GM23338 (cell line): Measurements from ENCODE around the gene NUDC. TPM values are rescaled to one million over a fixed set of nuclear protein-coding genes. Genes with fewer than 3 reads are reported as not detected.

Experiments used
- ATAC-seq: fragments of 200-7000 bp; cut with Tn5 transposase; 3 replicates; pipeline ENCODE4 v1.9.1; 2020
- DNase-seq: peaks from one replicate; pipeline ENCODE4 v3.0.0-alpha.2; 2015; ENCODE audit warnings: low spot score
- H2AFZ ChIP-seq: fragments of 200-600 bp; sonication (generic); 2 replicates; pipeline ENCODE4 v1.8.0; 2016; ENCODE audit warnings: antibody characterized with exemption, mild to moderate bottlenecking, moderate library complexity
- H3F3A ChIP-seq: fragments of 200-600 bp; sonication (generic); replicated peaks from 2 replicates; pipeline ENCODE4 v1.8.0; 2017; ENCODE audit warnings: antibody characterized with exemption, mixed run types, low read depth
- H3K27ac ChIP-seq: fragments of 200-600 bp; sonication (generic); 2 replicates; pipeline ENCODE4 v1.6.1; 2016; ENCODE audit warnings: low read depth
- H3K27me3 ChIP-seq: fragments of 200-600 bp; sonication (generic); 2 replicates; pipeline ENCODE4 v1.8.0; 2016; ENCODE audit warnings: mild to moderate bottlenecking, mixed run types, moderate library complexity; ENCODE audit not compliant: insufficient read depth
- H3K36me3 ChIP-seq: fragments of 200-600 bp; sonication (generic); 2 replicates; pipeline ENCODE4 v1.8.0; 2016; ENCODE audit warnings: mild to moderate bottlenecking; ENCODE audit not compliant: insufficient read depth
- H3K4me1 ChIP-seq: fragments of 200-600 bp; sonication (generic); 2 replicates; pipeline ENCODE4 v1.8.0; 2016; ENCODE audit warnings: mild to moderate bottlenecking, moderate library complexity; ENCODE audit not compliant: insufficient read depth
- H3K4me2 ChIP-seq: fragments of 200-600 bp; sonication (generic); 2 replicates; pipeline ENCODE4 v1.7.1; 2017; ENCODE audit warnings: mixed run types
- H3K4me3 ChIP-seq: fragments of 200-600 bp; sonication (generic); 2 replicates; pipeline ENCODE4 v1.6.1; 2016; ENCODE audit warnings: mixed run types
- H3K79me2 ChIP-seq: fragments of 200-600 bp; sonication (generic); replicated peaks from 2 replicates; pipeline ENCODE4 v1.8.0; 2017; ENCODE audit warnings: mild to moderate bottlenecking; ENCODE audit not compliant: insufficient read depth
- H3K9me2 ChIP-seq: fragments of 200-600 bp; sonication (generic); 2 replicates; pipeline ENCODE4 v1.8.0; 2017; ENCODE audit not compliant: insufficient read depth
- H4K20me1 ChIP-seq: fragments of 200-600 bp; sonication (generic); replicated peaks from 2 replicates; pipeline ENCODE4 v1.8.0; 2017; ENCODE audit warnings: mild to moderate bottlenecking; ENCODE audit not compliant: insufficient read depth
- H3K27ac Mint-ChIP-seq: 2 replicates; pipeline ENCODE4 v1.8.0; 2020; ENCODE audit warnings: inconsistent platforms, mild to moderate bottlenecking, moderate library complexity, mixed read lengths
- H3K27me3 Mint-ChIP-seq: 3 replicates; pipeline ENCODE4 v1.8.0; 2022; ENCODE audit warnings: low read depth, mild to moderate bottlenecking, moderate library complexity, mixed read lengths, inconsistent platforms; ENCODE audit not compliant: insufficient read depth, poor library complexity
- H3K36me3 Mint-ChIP-seq: 3 replicates; pipeline ENCODE4 v1.8.0; 2021; ENCODE audit warnings: low read depth, mild to moderate bottlenecking, inconsistent platforms, moderate library complexity, mixed read lengths
- H3K4me1 Mint-ChIP-seq: 3 replicates; pipeline ENCODE4 v1.8.0; 2020; ENCODE audit warnings: mild to moderate bottlenecking, inconsistent platforms, mixed read lengths
- H3K4me3 Mint-ChIP-seq: 3 replicates; pipeline ENCODE4 v1.8.0; 2021; ENCODE audit warnings: moderate library complexity, mild to moderate bottlenecking, inconsistent platforms, mixed read lengths
- H3K9me3 Mint-ChIP-seq: 3 replicates; pipeline ENCODE4 v1.8.0; 2020; ENCODE audit warnings: moderate library complexity, mild to moderate bottlenecking, inconsistent platforms, mixed read lengths
- CREB1 ChIP-seq: fragments of 250-450 bp; sonication (Bioruptor Pico); IDR thresholded peaks from 2 replicates; pipeline ENCODE4 v1.5.0; 2020; ENCODE audit warnings: low read depth, mild to moderate bottlenecking, moderate library complexity
- EZH2 ChIP-seq: fragments of 200-600 bp; sonication (generic); IDR thresholded peaks from one replicate; pipeline ENCODE4 v1.8.0; 2017; ENCODE audit warnings: antibody characterized with exemption, mild to moderate bottlenecking, low read depth; ENCODE audit not compliant: unreplicated experiment
- NANOG ChIP-seq: IDR thresholded peaks from 2 replicates; pipeline ENCODE4 v1.6.1; 2016; ENCODE audit warnings: antibody characterized with exemption, borderline replicate concordance
- STAT1 ChIP-seq: IDR thresholded peaks from one replicate; pipeline ENCODE4 v1.6.1; 2016; ENCODE audit warnings: antibody characterized with exemption; ENCODE audit not compliant: unreplicated experiment
- ZNF331 ChIP-seq: fragments of 250-450 bp; sonication (Bioruptor Pico); IDR thresholded peaks from 2 replicates; pipeline ENCODE4 v1.5.0; 2020; ENCODE audit warnings: low read depth, mild to moderate bottlenecking, moderate library complexity
- ZNF462 ChIP-seq: fragments of 250-450 bp; sonication (Bioruptor Pico); IDR thresholded peaks from 2 replicates; pipeline ENCODE4 v1.5.0; 2020; ENCODE audit warnings: mild to moderate bottlenecking, moderate library complexity
- polyA plus RNA-seq: library from polyadenylated mRNA; unstranded; fragments of >200 nt; fragmentation: Nextera tagmentation; extraction: Ambion mirVana; gene quantifications from 2 replicates; pipeline ENCODE4 v1.2.1, GENCODE V29; 2016
- total RNA-seq: library from RNA; depleted of rRNA; stranded (reverse); fragments of >200 nt; shearing (Covaris generic); gene quantifications from 2 replicates; pipeline ENCODE4 v1.2.3, GENCODE V29; 2014

The NUDC gene
- total and polyA plus RNA-seq, 2 experiments from 2014 or later = 96.2 to 224 TPM

DNA sequence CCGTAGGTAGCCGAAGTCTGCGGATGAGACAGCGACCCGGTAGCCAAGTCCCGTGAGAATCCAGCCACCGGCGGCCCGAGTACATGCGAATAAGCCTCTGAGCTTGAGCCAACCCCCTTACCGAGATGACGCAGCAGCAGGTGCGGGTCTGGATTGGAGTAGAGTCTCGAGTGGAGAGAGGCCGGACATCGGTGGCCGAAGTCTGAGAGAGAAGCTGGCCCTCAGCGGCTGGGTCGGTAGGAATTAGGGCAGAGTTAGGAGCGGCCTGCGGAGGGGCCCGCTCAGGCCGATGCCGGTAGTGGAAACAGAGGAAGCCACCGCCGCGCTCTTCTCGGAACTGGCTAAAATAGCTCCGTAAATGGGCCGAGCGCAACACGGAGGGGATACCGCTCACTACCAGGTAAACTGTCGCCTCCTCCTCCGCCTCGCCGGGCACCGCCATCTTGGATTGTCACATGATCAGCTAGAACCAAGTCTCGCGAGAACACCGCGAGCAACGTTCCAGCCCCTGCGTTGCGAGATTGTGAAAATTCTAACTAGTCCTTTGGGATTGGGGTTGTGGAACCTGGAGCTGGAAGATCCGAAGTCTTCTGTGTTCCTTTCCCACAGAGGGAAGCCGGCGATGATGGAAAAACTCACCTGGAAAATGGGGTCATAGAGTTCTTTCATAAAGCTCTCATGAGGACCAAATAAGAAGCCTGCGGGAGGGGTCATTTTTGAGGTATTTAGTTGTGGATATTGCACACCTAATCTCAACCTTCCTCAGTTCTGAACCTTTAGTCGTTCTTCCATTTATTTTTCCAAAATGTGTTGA is 21.3 kb upstream of the NUDC start, which contains the start of gene GPATCH3 (continued):
- TF ChIP-seq ZNF462 (CRISPR knock-in tag) = no peak

DNA sequence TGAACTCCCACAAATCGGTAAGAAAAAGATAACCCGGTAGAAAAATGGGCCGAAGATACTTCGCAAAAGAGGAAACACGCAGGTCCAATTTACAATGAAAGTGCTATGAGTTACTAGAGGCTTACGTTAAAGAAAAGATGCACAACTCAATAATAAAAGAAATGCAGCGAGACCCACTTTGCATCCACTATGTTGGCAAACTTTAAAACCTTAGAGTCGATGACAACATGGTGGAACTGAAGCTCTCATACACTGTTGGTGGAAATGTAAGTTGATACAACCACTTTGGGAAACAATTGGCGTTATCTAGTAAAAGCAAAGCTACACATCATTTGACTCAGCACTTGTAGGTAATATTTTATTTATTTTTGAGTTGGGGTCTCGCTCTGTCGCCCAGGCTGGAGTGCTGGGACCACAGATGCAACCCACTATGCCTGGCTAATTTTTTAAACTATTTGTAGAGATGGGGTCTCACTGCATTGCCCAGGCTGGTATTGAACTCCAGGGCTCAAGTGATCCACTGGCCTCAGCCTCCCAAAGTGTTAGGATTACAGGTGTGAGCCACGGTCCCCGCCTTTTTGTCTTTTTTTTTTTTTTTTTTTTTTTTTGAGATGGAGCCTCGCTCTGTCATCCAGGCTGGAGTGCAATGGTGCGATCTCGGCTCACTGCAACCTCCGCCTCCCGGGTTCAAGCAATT is 20.6 kb upstream of the NUDC start:
- no peak for TF ChIP-seq EZH2
- no peak for TF ChIP-seq STAT1
- no peak for TF ChIP-seq ZNF331 (CRISPR knock-in tag)
- no peak for TF ChIP-seq ZNF462 (CRISPR knock-in tag)
- TF ChIP-seq CREB1 (CRISPR knock-in tag) = no peak
- no peak for TF ChIP-seq NANOG
- H3K4me1 ChIP-seq = peaks cover 7% of the 10 kb centered on the region
- 0 out of 2 replicates have a peak, but pooled peaks cover 5% of the 10 kb centered on the region for H3F3A ChIP-seq
- H3K27me3 ChIP-seq = no peaks in the 10 kb centered on the region
- H3K36me3 ChIP-seq = peaks cover 6% of the 10 kb centered on the region; the same call in 1 of the 2 replicates
- ATAC-seq (no peak), DNase-seq (no peak)
- Mint-ChIP-seq H3K4me1 (peaks cover 8% of the 10 kb centered on the region), H3K4me3 (peak overlapping the region; percentile 87), H3K27me3 (peaks cover 2% of the 10 kb centered on the region), H3K27ac (peak overlapping the region; percentile 97), H3K9me3 (no peaks in the 10 kb centered on the region), H3K36me3 (peaks cover 9% of the 10 kb centered on the region; the same call in 2 of the 3 replicates)
- H3K9me2 ChIP-seq = no peaks in the 10 kb centered on the region
- peak overlapping the region; percentile 84 for H3K4me3 ChIP-seq
- peak overlapping the region; percentile 94 for H3K27ac ChIP-seq
- peak overlapping the region; percentile 89 for H3K4me2 ChIP-seq
- peak overlapping the region; percentile 84; the same call in 1 of the 2 replicates for H2AFZ ChIP-seq
- H3K79me2 ChIP-seq = peaks cover 24% of the 10 kb centered on the region
- no peaks in the 10 kb centered on the region for H4K20me1 ChIP-seq
